ENCODE measurements around the gene HS3ST5. TPM values are rescaled to one million over a fixed set of nuclear protein-coding genes. Genes with fewer than 3 reads are reported as not detected.
"Not testable (repeated sequence)": the region's sequence is repeated elsewhere in the genome, so short reads cannot be mapped to it uniquely, and the experiment has no call there.

The HS3ST5 gene
- total RNA-seq, 1 donor from 2014 or later, result 0.26 TPM

GRCh38 chr6:114277220-114277619 is 65.6 kb downstream of the HS3ST5 start:
- no peak for DNase-seq (ENCODE audit: low spot score)

- DNase-seq (ENCODE audit: low spot score), result no peak
Observed at GRCh38 chr6:114276783-114277182, 66.0 kb downstream of the HS3ST5 start.

- DNase-seq (ENCODE audit: low spot score), result no peak
Observed at GRCh38 chr6:114274836-114275235, 68.0 kb downstream of the HS3ST5 start.

GRCh38 chr6:114272582-114272981 is 70.2 kb downstream of the HS3ST5 start:
- no peak for DNase-seq (ENCODE audit: low spot score)

DNA sequence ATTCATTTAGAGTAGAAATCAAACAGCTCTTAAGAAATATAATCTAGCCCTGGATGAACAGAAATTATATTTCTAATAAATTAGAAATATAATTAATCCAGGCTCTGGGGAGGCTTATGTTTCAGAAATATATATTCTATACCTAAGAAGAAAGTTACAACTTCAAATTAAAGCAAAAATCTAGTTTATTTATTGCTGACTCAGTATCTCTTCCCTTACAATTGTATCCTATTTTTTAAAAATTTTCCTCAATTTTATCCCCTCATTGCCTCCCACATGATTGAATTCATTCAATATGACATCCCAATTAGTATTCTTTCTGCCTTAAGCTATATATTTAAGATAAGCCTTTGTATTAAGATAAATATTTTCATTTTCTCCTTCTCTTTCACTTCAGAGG is 71.4 kb downstream of the HS3ST5 start:
- DNase-seq (ENCODE audit: low spot score), result no peak

- no peak for DNase-seq (ENCODE audit: low spot score)
Observed at GRCh38 chr6:114267897-114268296, 74.9 kb downstream of the HS3ST5 start.

DNA sequence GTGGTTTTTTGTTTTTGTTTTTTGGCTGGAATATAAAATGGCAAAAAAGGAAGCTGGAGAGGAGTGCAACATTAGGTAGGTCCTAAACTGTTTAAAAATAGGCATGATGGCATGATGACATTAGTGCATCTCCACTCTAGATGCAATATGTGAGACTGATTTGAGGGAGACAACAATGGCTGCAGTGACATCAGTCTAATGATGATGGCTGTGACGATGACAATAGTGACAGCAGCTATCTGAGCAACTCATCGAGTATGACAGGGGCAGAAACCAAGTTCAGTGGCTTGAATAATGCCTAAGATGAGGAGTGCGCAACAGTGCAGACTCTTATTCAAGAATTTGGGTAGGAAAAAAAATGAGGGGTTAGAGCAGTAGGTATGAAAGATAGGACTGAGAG is 82.0 kb downstream of the HS3ST5 start:
- DNase-seq (ENCODE audit: low spot score), result no peak

GRCh38 chr6:114258376-114258775 is 84.4 kb downstream of the HS3ST5 start:
- no peak for DNase-seq (ENCODE audit: low spot score)

DNA sequence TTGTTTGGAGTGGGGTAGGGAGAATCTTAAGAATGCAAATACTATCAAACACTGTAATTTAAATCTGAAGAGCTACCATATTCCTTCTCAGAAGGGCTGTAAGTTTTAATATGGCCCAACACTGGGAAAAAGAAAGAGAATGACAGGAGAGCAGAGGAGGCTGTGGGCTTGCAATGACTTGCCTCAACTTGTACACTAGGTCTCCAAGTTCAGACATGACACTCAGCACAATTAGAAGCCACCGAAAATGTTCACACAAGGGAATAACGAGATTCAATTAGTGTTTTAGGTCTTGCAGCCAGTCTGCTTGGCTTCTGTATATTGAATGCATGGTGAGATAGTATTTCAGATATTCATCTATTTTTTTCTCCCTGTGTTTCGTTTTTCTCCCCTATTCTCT is 89.4 kb downstream of the HS3ST5 start:
- DNase-seq (ENCODE audit: low spot score), result no peak

DNA sequence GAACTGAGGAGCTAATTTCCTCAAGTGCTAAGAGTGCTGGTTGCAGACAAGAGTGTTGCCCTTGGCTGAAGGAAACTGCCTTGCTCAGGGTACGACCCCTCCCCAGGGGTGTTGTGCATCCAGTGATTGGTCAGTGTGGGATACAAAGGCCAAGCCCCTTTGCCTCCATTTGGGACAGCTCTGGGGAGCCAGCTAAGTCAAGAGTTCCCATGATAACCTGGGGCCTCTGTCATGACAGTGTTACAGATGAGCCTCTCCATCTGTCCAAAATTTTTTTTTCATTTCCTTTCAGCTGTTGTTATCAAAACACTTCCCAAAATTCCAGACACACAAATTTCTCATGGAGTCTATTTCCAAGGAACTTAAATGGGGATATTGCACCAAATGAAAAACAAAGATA is 93.3 kb downstream of the HS3ST5 start:
- DNase-seq (ENCODE audit: low spot score), result no peak

DNA sequence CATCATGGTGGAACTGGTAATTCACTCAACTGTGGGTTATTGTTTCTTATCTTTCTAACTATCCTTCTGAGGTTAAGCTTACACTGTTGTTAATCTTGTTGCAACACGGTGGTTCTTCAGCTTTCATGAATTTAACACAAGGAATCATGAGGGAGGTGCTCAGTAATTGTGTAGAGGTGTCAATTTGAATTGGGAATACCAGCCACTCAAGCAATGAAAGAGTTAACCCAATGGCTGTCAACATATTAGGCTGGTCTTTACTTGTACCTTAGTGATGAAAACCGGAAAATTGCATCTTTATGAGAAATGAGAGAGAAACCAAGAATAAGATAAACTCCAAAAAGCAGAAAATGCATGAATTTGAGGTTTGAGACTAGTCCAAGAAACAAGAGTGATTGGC is 95.7 kb downstream of the HS3ST5 start:
- DNase-seq (ENCODE audit: low spot score), result no peak

DNA sequence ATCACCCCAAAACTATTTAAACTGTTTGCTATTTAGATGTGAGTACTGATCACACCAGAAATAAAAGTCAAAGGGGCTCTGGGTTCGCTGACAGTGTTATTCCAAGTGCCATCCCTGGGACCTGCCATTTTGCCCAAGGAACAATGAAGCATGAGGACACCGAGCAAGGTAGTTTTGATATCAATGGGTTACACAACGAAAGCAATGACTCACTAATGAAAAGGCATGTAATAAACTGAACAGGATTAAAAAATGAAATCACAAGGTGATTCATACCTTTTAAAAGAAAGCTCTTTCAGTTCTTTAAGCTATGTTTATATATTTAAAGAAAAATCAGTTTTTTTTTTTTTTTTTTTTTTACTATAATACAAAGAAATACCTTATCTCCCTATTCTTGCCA is 102.0 kb downstream of the HS3ST5 start:
- no peak for DNase-seq (ENCODE audit: low spot score)

DNA sequence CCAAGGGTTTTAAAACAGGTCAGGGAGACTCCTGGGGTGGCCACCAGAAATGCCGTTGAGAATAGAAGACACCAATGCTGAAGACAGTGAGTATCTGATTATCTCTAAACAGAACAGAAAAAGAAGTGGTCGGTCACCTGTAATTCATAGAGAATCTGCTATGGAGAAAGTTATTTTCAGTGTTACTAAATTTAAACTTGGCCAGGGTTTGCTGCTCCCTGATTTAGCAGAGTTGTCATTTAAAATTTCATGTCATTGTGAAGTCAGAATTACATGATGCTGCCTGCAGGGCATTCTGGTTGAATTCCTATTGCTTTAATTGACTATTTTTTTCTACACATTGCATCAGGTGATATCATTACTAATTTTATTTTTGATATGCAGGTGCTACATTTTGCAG is 114.1 kb downstream of the HS3ST5 start:
- no peak for DNase-seq (ENCODE audit: low spot score)

GRCh38 chr6:114227944-114228468 is 114.8 kb downstream of the HS3ST5 start:
- no peak for DNase-seq (ENCODE audit: low spot score)

DNA sequence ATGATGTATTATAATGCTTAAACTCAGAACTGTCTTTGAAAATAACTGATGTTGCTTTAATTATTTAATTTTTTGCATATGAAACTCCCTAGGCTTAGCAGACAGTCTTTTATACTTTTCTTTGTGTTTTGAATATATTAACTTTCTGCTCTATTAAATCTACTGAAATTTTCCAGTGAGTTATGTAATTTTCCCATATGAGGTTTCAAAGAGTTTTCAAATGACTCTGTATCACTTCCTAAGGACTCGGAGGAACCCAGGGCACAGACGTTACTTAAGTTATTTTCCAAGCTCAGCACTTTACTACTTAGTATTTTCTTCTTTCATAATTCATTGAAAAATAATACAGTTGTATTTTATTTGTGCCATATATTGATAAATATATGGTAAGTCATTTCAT is 122.6 kb downstream of the HS3ST5 start:
- DNase-seq (ENCODE audit: low spot score), result no peak

DNA sequence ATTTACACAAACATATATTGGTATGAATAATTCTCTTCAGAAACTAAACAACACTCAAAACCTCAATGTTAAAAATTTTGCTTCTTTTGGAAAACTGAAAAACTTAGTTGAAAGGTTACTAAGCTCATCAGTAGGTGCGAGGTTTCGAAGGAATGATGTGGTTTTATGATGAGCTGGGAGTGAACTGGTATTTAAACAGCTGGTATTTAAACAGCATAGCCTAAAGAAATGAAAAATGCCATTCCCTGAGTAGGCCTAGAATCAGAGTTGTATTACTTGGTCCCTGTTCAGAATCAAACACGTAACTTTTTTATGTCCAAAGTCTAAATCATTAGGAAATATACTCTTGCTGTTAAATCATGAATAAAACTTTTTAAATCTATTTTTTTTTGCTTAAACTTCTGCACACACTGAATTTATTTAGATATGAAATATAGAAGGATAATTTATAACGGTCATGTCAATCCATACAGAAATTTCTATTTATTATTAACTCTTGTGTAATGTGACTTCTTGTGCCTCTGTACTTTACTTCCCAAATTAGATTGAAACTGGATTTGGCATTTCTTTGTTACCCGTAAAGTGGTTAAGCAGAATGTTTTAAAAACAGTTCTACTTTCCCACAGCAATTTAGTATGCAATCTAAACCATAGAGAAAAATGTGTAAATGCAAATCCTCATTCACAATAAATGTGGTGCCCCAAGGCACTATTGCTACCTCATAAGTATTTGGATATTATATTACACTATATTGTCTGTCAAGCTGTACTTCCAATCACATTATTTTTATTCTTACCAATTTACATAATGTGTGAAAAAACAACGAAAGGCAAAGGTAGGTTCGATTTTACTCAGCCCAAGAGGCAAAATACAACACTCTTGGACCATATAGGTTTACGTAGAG is 124.1 kb downstream of the HS3ST5 start:
- no peak for DNase-seq (ENCODE audit: low spot score)

- not testable (repeated sequence) for DNase-seq (ENCODE audit: low spot score)
Observed at GRCh38 chr6:114217996-114218395, 124.8 kb downstream of the HS3ST5 start.

GRCh38 chr6:114216789-114217467 is 125.9 kb downstream of the HS3ST5 start:
- no peak for DNase-seq (ENCODE audit: low spot score)

DNA sequence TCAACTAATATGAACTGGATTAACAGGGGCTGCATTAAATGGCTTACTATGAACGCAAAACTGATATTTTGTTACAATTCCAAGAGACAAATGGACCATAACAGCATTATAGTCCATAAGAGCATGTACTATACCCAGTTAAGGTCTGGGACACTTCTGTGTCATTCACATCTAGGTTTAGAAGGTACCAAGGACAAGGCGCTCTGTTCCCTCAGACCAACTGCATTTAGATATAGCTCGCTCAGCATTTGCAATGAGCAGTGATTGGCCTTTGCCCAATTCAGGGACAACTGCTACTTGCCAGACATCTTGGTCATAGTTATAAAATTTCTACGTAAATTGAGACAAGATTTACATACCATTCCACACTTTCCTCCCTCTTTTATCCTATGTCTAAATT is 132.4 kb downstream of the HS3ST5 start:
- no peak for DNase-seq (ENCODE audit: low spot score)

DNA sequence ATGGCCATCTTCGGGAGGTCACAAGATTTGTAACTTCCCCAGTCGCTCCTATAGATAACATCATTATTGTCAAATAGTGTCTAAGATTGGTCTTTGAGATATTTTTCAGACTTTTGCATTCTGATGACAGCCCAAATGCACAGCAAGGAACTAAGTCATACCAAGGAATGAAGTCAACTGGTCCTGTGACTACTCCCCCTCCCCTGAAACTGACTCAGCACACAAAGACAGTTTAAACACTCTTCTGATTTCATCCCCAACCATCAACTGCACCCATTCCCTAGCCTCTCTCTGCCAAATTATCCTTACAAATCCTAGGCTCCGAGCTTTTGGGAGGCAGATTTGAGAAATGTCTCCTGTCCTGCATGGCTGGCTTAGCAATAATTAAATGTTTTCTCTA is 139.4 kb downstream of the HS3ST5 start:
- DNase-seq (ENCODE audit: low spot score), result no peak

DNA sequence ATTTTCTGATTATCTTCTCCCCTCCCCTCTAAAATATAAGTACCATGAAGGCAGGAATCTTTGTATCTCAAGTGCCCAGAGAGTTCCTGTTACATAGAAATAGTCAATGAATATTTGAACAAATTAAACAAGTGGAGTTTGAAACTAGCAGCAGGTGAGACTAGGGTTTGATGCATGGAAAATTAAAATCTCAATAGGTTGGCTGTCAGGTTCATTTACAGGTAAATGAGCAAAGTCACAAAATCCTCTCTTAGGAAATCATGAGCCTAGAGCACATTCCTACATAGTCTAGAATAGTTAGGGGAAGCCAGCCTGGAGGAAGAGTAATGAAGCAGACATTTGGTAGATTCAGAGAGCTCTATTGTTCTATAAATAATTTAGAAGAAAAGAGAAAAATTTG is 140.4 kb downstream of the HS3ST5 start:
- DNase-seq (ENCODE audit: low spot score), result no peak

GRCh38 chr6:114200891-114201290 is 141.9 kb downstream of the HS3ST5 start:
- peak; percentile 12 for DNase-seq (ENCODE audit: low spot score)

Data from mucosa of gallbladder (tissue), 1 donor.